ENCODE results near the gene SMIM35.

DNA sequence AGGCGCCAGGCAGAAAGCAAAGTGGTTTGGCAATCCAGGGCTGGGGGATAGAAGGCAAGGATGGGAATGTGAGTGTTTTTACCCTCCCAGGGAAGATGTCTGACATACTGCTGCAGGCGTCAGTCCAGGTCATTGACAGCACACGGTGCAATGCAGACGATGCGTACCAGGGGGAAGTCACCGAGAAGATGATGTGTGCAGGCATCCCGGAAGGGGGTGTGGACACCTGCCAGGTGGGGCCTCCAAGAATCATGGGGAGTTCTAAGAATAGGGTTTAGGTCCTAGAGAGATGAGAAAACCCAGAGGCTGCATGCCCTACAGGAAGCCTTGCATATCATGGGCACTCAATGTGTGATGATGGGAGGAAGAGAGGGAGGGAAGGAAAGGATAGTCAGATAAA lies 28.3 kb upstream of the SMIM35 start:
- TF ChIP-seq, protein P1, sequence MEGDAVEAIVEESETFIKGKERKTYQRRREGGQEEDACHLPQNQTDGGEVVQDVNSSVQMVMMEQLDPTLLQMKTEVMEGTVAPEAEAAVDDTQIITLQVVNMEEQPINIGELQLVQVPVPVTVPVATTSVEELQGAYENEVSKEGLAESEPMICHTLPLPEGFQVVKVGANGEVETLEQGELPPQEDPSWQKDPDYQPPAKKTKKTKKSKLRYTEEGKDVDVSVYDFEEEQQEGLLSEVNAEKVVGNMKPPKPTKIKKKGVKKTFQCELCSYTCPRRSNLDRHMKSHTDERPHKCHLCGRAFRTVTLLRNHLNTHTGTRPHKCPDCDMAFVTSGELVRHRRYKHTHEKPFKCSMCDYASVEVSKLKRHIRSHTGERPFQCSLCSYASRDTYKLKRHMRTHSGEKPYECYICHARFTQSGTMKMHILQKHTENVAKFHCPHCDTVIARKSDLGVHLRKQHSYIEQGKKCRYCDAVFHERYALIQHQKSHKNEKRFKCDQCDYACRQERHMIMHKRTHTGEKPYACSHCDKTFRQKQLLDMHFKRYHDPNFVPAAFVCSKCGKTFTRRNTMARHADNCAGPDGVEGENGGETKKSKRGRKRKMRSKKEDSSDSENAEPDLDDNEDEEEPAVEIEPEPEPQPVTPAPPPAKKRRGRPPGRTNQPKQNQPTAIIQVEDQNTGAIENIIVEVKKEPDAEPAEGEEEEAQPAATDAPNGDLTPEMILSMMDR (IDR thresholded peaks at IDR 0.05) = no peak
- no peak for TF ChIP-seq POLR2A (IDR thresholded peaks at IDR 0.05)
